Endodermal cell (in vitro differentiated cells): ENCODE results near the gene NRXN3. TPM values are rescaled to one million over a fixed set of nuclear protein-coding genes. Genes with fewer than 3 reads are reported as not detected.
A peak's percentile ranks its signal among the peaks of the same experiment; 100 is the strongest.

ENCODE experiments used
- DNase-seq: peaks from one replicate; pipeline ENCODE4 v3.0.0-alpha.2; 2017
- H3K27ac ChIP-seq: 2 replicates; pipeline ENCODE4 v1.5.1; 2013; ENCODE audit warnings: mild to moderate bottlenecking, low read depth, low read length, moderate library complexity
- H3K27me3 ChIP-seq: 2 replicates; pipeline ENCODE4 v1.6.1; 2013; ENCODE audit warnings: mild to moderate bottlenecking, low read length, moderate library complexity; ENCODE audit not compliant: insufficient read depth, control insufficient read depth, poor library complexity, severe bottlenecking
- H3K36me3 ChIP-seq: 2 replicates; pipeline ENCODE4 v1.7.0; 2013; ENCODE audit warnings: mild to moderate bottlenecking, low read length, moderate library complexity; ENCODE audit not compliant: control insufficient read depth, insufficient read depth
- H3K4me1 ChIP-seq: one replicate; pipeline ENCODE4 v1.7.0; 2013; ENCODE audit warnings: low read length; ENCODE audit not compliant: control insufficient read depth, insufficient read depth
- H3K4me3 ChIP-seq: 2 replicates; pipeline ENCODE4 v1.5.1; 2013; ENCODE audit warnings: mild to moderate bottlenecking, low read length, moderate library complexity
- H3K9ac ChIP-seq: 2 replicates; pipeline ENCODE4 v1.6.1; 2013; ENCODE audit warnings: mild to moderate bottlenecking, low read length, moderate library complexity; ENCODE audit not compliant: poor library complexity, severe bottlenecking; ENCODE audit errors: extremely low read depth
- H3K9me3 ChIP-seq: 2 replicates; pipeline ENCODE4 v1.6.1; 2013; ENCODE audit warnings: mild to moderate bottlenecking, low read length, moderate library complexity; ENCODE audit not compliant: control insufficient read depth
- H3K27ac Mint-ChIP-seq: 2 replicates; pipeline ENCODE4 v1.8.0; 2020; ENCODE audit warnings: mixed read lengths
- H3K27me3 Mint-ChIP-seq: 2 replicates; pipeline ENCODE4 v1.8.0; 2021; ENCODE audit warnings: mild to moderate bottlenecking, mixed read lengths; ENCODE audit not compliant: insufficient read depth
- H3K36me3 Mint-ChIP-seq: 2 replicates; pipeline ENCODE4 v1.8.0; 2020; ENCODE audit warnings: low read depth, mixed read lengths
- H3K4me1 Mint-ChIP-seq: 2 replicates; pipeline ENCODE4 v1.8.0; 2020; ENCODE audit warnings: mixed read lengths
- H3K4me3 Mint-ChIP-seq: 2 replicates; pipeline ENCODE4 v1.8.0; 2020; ENCODE audit warnings: mild to moderate bottlenecking, moderate library complexity, mixed read lengths
- H3K9me3 Mint-ChIP-seq: 2 replicates; pipeline ENCODE4 v1.8.0; 2020; ENCODE audit warnings: mild to moderate bottlenecking, mixed read lengths
- CTCF ChIP-seq: fragments of 200-600 bp; sonication (generic); conservative IDR thresholded peaks from 2 replicates; pipeline ENCODE4 v1.5.0; 2021; ENCODE audit warnings: antibody characterized with exemption, mild to moderate bottlenecking
- WGBS, 2 experiments: methylation state at CpG; one replicate each; pipeline versions ENCODE4 v1.1.5 to v1.1.7; 2013; ENCODE audit warnings: missing lambda C conversion rate in 2 of 2, mixed read lengths in 1 of 2; ENCODE audit not compliant: insufficient coverage in 1 of 2, insufficient read length in 1 of 2; 5-methylcytosine and 5-hydroxymethylcytosine counted together
- total RNA-seq, 2 donors: library from RNA; stranded (reverse); fragmentation: NEBNext Ultra II Directional in 1 of 2; extraction: Animal tissue kit (Norgen Biotek cat#: 25700) in 1 of 2; gene quantifications; 2 replicates in 1 of 2; 3 replicates in 1 of 2; pipeline ENCODE4 v1.2.1, GENCODE V29; 2021

Gene NRXN3
- total RNA-seq, 2 donors from 2014 or later = 20.9 to 21.4 TPM

DNA sequence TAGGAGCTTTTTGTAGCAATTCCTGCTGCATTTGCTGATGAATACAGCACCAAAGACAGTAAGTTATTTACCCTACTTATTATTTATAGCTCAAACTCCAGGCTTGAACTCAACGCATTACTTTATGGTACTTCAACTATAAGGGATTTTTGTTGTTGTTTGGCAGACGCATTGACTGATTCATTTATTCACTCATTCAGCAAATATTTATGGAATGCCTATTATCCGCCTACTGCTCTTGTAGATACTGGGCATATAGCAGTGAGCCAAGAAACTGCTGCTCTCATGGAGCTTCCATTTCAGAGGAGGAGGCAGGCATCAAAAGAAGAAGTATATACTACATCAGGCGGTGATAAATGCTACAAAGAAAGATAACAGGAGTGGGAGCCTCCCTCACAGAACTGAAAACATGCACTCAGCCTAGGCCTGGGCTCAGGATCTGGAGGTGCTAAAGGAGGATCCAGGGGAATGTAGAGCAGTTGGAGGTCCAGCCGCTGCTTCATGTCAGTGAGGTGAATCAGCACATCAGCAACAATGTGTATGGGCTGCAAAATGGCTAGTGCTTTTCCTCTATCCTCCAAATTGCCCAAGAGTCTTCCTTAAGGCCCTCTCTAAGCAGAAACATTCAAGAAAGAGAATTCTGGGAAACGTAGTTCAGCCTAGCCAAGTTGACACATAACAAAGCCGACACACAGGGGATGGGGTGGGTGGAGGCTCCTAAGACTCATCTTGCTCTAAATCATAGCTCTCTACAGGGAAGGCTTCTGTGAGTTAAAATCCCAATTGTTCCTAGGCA lies 157.5 kb downstream of the NRXN3 start:
- TF ChIP-seq CTCF = no peak
- H3K27ac Mint-ChIP-seq = no peak overlapping the region
- WGBS, 2 experiments = 94% methylated on average over 7 of the region's 7 CpGs
- H3K4me1 ChIP-seq = peaks cover 3% of the 10 kb centered on the region
- H3K9me3 ChIP-seq = no peaks in the 10 kb centered on the region
- H3K4me3 ChIP-seq = no peak overlapping the region
- H3K36me3 Mint-ChIP-seq = no peaks in the 10 kb centered on the region
- peaks cover 24% of the 10 kb centered on the region for H3K4me1 Mint-ChIP-seq
- H3K27me3 ChIP-seq = no peaks in the 10 kb centered on the region
- no peaks in the 10 kb centered on the region for H3K36me3 ChIP-seq
- no peaks in the 10 kb centered on the region for H3K27me3 Mint-ChIP-seq
- H3K4me3 Mint-ChIP-seq = no peak overlapping the region
- no peak overlapping the region for H3K9ac ChIP-seq
- DNase-seq = peak; percentile 68
- no peak overlapping the region for H3K27ac ChIP-seq
- no peaks in the 10 kb centered on the region for H3K9me3 Mint-ChIP-seq

- Histone ChIP-seq H3K9ac (no peak overlapping the region), H3K27ac (no peak overlapping the region), H3K27me3 (no peaks in the 10 kb centered on the region), H3K36me3 (no peaks in the 10 kb centered on the region), H3K9me3 (no peaks in the 10 kb centered on the region), H3K4me1 (no peaks in the 10 kb centered on the region), H3K4me3 (no peak overlapping the region)
- Mint-ChIP-seq H3K27ac (no peak overlapping the region), H3K4me1 (peaks cover 21% of the 10 kb centered on the region), H3K9me3 (no peaks in the 10 kb centered on the region), H3K36me3 (no peaks in the 10 kb centered on the region), H3K27me3 (no peaks in the 10 kb centered on the region), H3K4me3 (no peak overlapping the region)
- 93 to 100% methylated on average over 1 of the region's 1 CpG for WGBS, 2 experiments
- TF ChIP-seq CTCF = no peak
- DNase-seq = no peak
Observed at GRCh38 chr14:78329371-78329770, 159.2 kb downstream of the NRXN3 start.

GRCh38 chr14:78335531-78335930 lies 165.4 kb downstream of the NRXN3 start:
- H3K27me3 ChIP-seq = no peaks in the 10 kb centered on the region
- no peak for DNase-seq
- H3K9ac ChIP-seq = no peak overlapping the region
- Mint-ChIP-seq H3K27ac (no peak overlapping the region), H3K27me3 (peaks cover 9% of the 10 kb centered on the region), H3K36me3 (no peaks in the 10 kb centered on the region), H3K4me3 (no peak overlapping the region), H3K9me3 (no peaks in the 10 kb centered on the region), H3K4me1 (peaks cover 5% of the 10 kb centered on the region)
- no peak for TF ChIP-seq CTCF
- H3K4me1 ChIP-seq = no peaks in the 10 kb centered on the region
- H3K9me3 ChIP-seq = no peaks in the 10 kb centered on the region
- H3K27ac ChIP-seq = no peak overlapping the region
- H3K4me3 ChIP-seq = no peak overlapping the region
- WGBS, 2 experiments = 70 to 83% methylated on average over 1 to 2 of the region's 2 CpGs
- H3K36me3 ChIP-seq = no peaks in the 10 kb centered on the region
